ENCODE measurements around the gene ZNF783. TPM values are rescaled to one million over a fixed set of nuclear protein-coding genes. Genes with fewer than 3 reads are reported as not detected.

ZNF783 gene
- polyA plus RNA-seq, 2 of the 4 experiments (the other 2 are of a cell fraction), result 7.4 to 8.0 TPM

DNA sequence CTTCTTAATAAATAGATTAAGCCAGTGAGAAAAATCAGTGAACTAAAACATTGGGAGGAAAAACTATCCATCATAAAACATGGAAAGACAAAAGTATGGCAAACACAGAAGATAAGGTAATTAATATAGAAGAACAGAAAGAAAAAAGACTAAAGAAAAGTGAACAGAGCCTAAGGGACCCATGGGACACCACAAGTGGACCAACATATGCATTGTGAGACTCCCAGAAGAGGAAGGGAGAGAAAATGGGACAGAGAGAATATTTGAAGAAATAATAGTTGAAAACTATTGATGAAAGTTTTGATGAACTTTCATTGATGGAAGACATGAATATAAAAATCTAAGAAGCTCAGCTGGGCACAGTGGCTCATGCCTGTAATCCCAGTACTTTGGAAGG is 71.3 kb downstream of the ZNF783 start (continued):
- TF ChIP-seq, protein P1, sequence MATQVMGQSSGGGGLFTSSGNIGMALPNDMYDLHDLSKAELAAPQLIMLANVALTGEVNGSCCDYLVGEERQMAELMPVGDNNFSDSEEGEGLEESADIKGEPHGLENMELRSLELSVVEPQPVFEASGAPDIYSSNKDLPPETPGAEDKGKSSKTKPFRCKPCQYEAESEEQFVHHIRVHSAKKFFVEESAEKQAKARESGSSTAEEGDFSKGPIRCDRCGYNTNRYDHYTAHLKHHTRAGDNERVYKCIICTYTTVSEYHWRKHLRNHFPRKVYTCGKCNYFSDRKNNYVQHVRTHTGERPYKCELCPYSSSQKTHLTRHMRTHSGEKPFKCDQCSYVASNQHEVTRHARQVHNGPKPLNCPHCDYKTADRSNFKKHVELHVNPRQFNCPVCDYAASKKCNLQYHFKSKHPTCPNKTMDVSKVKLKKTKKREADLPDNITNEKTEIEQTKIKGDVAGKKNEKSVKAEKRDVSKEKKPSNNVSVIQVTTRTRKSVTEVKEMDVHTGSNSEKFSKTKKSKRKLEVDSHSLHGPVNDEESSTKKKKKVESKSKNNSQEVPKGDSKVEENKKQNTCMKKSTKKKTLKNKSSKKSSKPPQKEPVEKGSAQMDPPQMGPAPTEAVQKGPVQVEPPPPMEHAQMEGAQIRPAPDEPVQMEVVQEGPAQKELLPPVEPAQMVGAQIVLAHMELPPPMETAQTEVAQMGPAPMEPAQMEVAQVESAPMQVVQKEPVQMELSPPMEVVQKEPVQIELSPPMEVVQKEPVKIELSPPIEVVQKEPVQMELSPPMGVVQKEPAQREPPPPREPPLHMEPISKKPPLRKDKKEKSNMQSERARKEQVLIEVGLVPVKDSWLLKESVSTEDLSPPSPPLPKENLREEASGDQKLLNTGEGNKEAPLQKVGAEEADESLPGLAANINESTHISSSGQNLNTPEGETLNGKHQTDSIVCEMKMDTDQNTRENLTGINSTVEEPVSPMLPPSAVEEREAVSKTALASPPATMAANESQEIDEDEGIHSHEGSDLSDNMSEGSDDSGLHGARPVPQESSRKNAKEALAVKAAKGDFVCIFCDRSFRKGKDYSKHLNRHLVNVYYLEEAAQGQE (IDR thresholded peaks at IDR 0.05), result no peak
- no peak for TF ChIP-seq CBX2 (IDR thresholded peaks at IDR 0.05; ENCODE audit: borderline replicate concordance, low read depth)

GRCh38 chr7:149334219-149334618 is 72.2 kb downstream of the ZNF783 start:
- no peak for ATAC-seq
- TF ChIP-seq, protein P2, sequence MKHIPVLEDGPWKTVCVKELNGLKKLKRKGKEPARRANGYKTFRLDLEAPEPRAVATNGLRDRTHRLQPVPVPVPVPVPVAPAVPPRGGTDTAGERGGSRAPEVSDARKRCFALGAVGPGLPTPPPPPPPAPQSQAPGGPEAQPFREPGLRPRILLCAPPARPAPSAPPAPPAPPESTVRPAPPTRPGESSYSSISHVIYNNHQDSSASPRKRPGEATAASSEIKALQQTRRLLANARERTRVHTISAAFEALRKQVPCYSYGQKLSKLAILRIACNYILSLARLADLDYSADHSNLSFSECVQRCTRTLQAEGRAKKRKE (CRISPR knock-in tag; IDR thresholded peaks at IDR 0.05; ENCODE audit: low read depth), result no peak
- TF ChIP-seq, protein P3, sequence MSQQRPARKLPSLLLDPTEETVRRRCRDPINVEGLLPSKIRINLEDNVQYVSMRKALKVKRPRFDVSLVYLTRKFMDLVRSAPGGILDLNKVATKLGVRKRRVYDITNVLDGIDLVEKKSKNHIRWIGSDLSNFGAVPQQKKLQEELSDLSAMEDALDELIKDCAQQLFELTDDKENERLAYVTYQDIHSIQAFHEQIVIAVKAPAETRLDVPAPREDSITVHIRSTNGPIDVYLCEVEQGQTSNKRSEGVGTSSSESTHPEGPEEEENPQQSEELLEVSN (IDR thresholded peaks at IDR 0.05; ENCODE audit: borderline replicate concordance, low read depth), result no peak
- TF ChIP-seq, protein P4, sequence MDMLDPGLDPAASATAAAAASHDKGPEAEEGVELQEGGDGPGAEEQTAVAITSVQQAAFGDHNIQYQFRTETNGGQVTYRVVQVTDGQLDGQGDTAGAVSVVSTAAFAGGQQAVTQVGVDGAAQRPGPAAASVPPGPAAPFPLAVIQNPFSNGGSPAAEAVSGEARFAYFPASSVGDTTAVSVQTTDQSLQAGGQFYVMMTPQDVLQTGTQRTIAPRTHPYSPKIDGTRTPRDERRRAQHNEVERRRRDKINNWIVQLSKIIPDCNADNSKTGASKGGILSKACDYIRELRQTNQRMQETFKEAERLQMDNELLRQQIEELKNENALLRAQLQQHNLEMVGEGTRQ (IDR thresholded peaks at IDR 0.05), result no peak
- TF ChIP-seq GATA3 (IDR thresholded peaks at IDR 0.05; ENCODE audit: borderline replicate concordance) (no peak), ZC3H11A (IDR thresholded peaks at IDR 0.05) (no peak), RARB (CRISPR knock-in tag; IDR thresholded peaks at IDR 0.05) (no peak), NR3C1 (IDR thresholded peaks at IDR 0.05) (no peak), RCOR1 (IDR thresholded peaks at IDR 0.05; ENCODE audit: low read depth, low read length) (no peak), RNF2 (IDR thresholded peaks at IDR 0.05; ENCODE audit: borderline replicate concordance, low read depth) (no peak), HEYL (CRISPR knock-in tag; IDR thresholded peaks at IDR 0.05) (no peak), SREBF2 (IDR thresholded peaks at IDR 0.05) (no peak), RFX5 (IDR thresholded peaks at IDR 0.05) (no peak), EP300 (IDR thresholded peaks at IDR 0.05) (no peak), CHD2 (IDR thresholded peaks at IDR 0.05; ENCODE audit: low read length, partially characterized antibody) (no peak), CBX8 (IDR thresholded peaks at IDR 0.05) (no peak), CEBPB (IDR thresholded peaks at IDR 0.05) (no peak), NPAS2 (CRISPR knock-in tag; IDR thresholded peaks at IDR 0.05; ENCODE audit: borderline replicate concordance) (no peak)
- TF ChIP-seq, protein P5, sequence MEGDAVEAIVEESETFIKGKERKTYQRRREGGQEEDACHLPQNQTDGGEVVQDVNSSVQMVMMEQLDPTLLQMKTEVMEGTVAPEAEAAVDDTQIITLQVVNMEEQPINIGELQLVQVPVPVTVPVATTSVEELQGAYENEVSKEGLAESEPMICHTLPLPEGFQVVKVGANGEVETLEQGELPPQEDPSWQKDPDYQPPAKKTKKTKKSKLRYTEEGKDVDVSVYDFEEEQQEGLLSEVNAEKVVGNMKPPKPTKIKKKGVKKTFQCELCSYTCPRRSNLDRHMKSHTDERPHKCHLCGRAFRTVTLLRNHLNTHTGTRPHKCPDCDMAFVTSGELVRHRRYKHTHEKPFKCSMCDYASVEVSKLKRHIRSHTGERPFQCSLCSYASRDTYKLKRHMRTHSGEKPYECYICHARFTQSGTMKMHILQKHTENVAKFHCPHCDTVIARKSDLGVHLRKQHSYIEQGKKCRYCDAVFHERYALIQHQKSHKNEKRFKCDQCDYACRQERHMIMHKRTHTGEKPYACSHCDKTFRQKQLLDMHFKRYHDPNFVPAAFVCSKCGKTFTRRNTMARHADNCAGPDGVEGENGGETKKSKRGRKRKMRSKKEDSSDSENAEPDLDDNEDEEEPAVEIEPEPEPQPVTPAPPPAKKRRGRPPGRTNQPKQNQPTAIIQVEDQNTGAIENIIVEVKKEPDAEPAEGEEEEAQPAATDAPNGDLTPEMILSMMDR (IDR thresholded peaks at IDR 0.05), result no peak
- H3K4me1 ChIP-seq, result no peaks in the 10 kb centered on the region
- WGBS (ENCODE audit: missing lambda C conversion rate), result 2% methylated on average over 2 of the region's 2 CpGs
- CTCF ChIA-PET, result no interaction called here
- peak in 1 of 2 experiments; percentile 28 for DNase-seq (ENCODE audit: low read depth in 1 of 2, low spot score in 1 of 2)
- H3K27ac ChIP-seq, result no peak overlapping the region
- POLR2A ChIA-PET, result no interaction called here
- H3K9me3 ChIP-seq, result no peaks in the 10 kb centered on the region; the same call in 2 of the 3 replicates
- no peak overlapping the region for H3K4me3 ChIP-seq
- FAIRE-seq, result no peak
- H3K4me2 ChIP-seq, result no peak overlapping the region

Small RNAs within 50 kb of the gene (small RNA-seq; reads per million reads assigned to genes)
- gene AC004941.2, result 0 to 0.43 (median 0) reads per million in 6 experiments

Other genes starting within 250 kb of the ZNF783 start
- gene PDIA4, start 233.7 kb upstream of the ZNF783 start, polyA plus RNA-seq (2011; rRNA removed), result 186 and 214 TPM in 2 replicates
- gene PDIA4, start 233.7 kb upstream of the ZNF783 start, polyA plus RNA-seq (2017; fragmentation: RNase III; extraction: RNeasy Plus Mini Kit Qiagen cat#74134 plus additional on column Dnase treatment), result 161 to 175 TPM (median 174 TPM) in 3 replicates
- 4.6 and 4.7 TPM in 2 replicates for gene ZNF786, start 171.5 kb upstream of the ZNF783 start, polyA plus RNA-seq (2011; rRNA removed)
- gene ZNF786, start 171.5 kb upstream of the ZNF783 start, polyA plus RNA-seq (2017; fragmentation: RNase III; extraction: RNeasy Plus Mini Kit Qiagen cat#74134 plus additional on column Dnase treatment), result 4.6 to 5.0 TPM (median 4.9 TPM) in 3 replicates
- gene ZNF425, start 135.9 kb upstream of the ZNF783 start, polyA plus RNA-seq (2011; rRNA removed), result 0.80 and 1.0 TPM in 2 replicates
- gene ZNF425, start 135.9 kb upstream of the ZNF783 start, polyA plus RNA-seq (2017; fragmentation: RNase III; extraction: RNeasy Plus Mini Kit Qiagen cat#74134 plus additional on column Dnase treatment), result 1.6 to 2.2 TPM (median 1.6 TPM) in 3 replicates
- 8.1 and 8.4 TPM in 2 replicates for gene ZNF398, start 114.7 kb upstream of the ZNF783 start, polyA plus RNA-seq (2011; rRNA removed)
- gene ZNF398, start 114.7 kb upstream of the ZNF783 start, polyA plus RNA-seq (2017; fragmentation: RNase III; extraction: RNeasy Plus Mini Kit Qiagen cat#74134 plus additional on column Dnase treatment), result 6.5 to 7.0 TPM (median 6.6 TPM) in 3 replicates
- gene ZNF282, start 66.7 kb upstream of the ZNF783 start, polyA plus RNA-seq (2011; rRNA removed), result 8.8 and 11.9 TPM in 2 replicates
- 15.1 to 18.4 TPM (median 16.7 TPM) in 3 replicates for gene ZNF282, start 66.7 kb upstream of the ZNF783 start, polyA plus RNA-seq (2017; fragmentation: RNase III; extraction: RNeasy Plus Mini Kit Qiagen cat#74134 plus additional on column Dnase treatment)
- 5.3 and 5.5 TPM in 2 replicates for gene ZNF212, start 22.5 kb upstream of the ZNF783 start, polyA plus RNA-seq (2011; rRNA removed)
- gene ZNF212, start 22.5 kb upstream of the ZNF783 start, polyA plus RNA-seq (2017; fragmentation: RNase III; extraction: RNeasy Plus Mini Kit Qiagen cat#74134 plus additional on column Dnase treatment), result 6.0 to 7.9 TPM (median 6.7 TPM) in 3 replicates
- 4.9 and 5.4 TPM in 2 replicates for gene ZNF777, start 198.9 kb downstream of the ZNF783 start, polyA plus RNA-seq (2011; rRNA removed)
- 10.4 to 11.0 TPM (median 10.5 TPM) in 3 replicates for gene ZNF777, start 198.9 kb downstream of the ZNF783 start, polyA plus RNA-seq (2017; fragmentation: RNase III; extraction: RNeasy Plus Mini Kit Qiagen cat#74134 plus additional on column Dnase treatment)
- gene ZNF746, start 235.6 kb downstream of the ZNF783 start, polyA plus RNA-seq (2011; rRNA removed), result 6.8 and 7.2 TPM in 2 replicates
- 10.6 to 10.7 TPM (median 10.7 TPM) in 3 replicates for gene ZNF746, start 235.6 kb downstream of the ZNF783 start, polyA plus RNA-seq (2017; fragmentation: RNase III; extraction: RNeasy Plus Mini Kit Qiagen cat#74134 plus additional on column Dnase treatment)